ENCODE measurements around the gene STAT5A. TPM values are rescaled to one million over a fixed set of nuclear protein-coding genes. Genes with fewer than 3 reads are reported as not detected.
A peak's percentile ranks its signal among the peaks of the same experiment; 100 is the strongest.
"Not testable (repeated sequence)": the region's sequence is repeated elsewhere in the genome, so short reads cannot be mapped to it uniquely, and the experiment has no call there.

STAT5A gene
- polyA plus RNA-seq (2013, experiment 1 of 2) = 4.0 TPM
- polyA plus RNA-seq (2013, experiment 2 of 2) = 3.2 TPM

DNA sequence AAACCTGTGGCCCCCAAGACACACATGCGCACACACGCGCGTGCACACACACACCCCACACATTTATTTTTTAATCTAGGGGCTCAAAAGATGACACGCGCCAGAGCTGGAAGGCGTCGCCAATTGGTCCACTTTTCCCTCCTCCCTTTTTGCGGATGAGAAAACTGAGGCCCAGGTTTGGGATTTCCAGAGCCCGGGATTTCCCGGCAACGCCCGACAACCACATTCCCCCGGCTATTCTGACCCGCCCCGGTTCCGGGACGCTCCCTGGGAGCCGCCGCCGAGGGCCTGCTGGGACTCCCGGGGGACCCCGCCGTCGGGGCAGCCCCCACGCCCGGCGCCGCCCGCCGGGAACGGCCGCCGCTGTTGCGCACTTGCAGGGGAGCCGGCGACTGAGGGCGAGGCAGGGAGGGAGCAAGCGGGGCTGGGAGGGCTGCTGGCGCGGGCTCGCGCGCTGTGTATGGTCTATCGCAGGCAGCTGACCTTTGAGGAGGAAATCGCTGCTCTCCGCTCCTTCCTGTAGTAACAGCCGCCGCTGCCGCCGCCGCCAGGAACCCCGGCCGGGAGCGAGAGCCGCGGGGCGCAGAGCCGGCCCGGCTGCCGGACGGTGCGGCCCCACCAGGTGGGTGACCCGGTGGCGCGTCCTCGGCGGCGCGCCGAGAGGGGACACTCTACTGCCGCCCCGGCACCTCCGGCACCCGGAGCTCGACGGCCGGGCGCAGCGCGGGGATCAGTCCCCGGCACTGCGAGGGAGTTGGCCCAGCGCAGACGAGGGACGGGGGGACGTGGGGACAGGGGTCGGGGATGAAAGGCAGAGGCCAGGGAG, at the start of gene STAT5A:
Gene STAT5A, plus strand, starts transcription at position 522 of the 826 bp plus-strand sequence. CDS start 914 bp downstream, outside the sequence.
- WGBS = 12% methylated on average over 74 of the region's 88 CpGs

GRCh38 chr17:42239576-42239975, 48.7 kb upstream of the STAT5A start:
- not testable (repeated sequence) for H3K4me2 ChIP-seq (ENCODE audit: low read length, poor library complexity, severe bottlenecking)

More for the DNA sequence above, at the start of gene STAT5A:
- Histone ChIP-seq H3K4ac (ENCODE audit: low read depth in 1 of 2, low read length in 2 of 2) (peak within 1 kb of the TSS; percentile 28 to 73), H3K4me1 (ENCODE audit: control insufficient read depth, insufficient read depth, low read depth, low read length) (peaks cover 17% of the 10 kb centered on the region), H3K79me1 (replicated peaks; ENCODE audit: low read length, poor library complexity, severe bottlenecking) (no peaks in the 10 kb centered on the region), H2AK5ac (ENCODE audit: low read length, severe bottlenecking) (peak within 1 kb of the TSS; percentile 33), H2BK12ac (ENCODE audit: low read length in 2 of 2) (peak within 1 kb of the TSS; percentile 28 to 57), H2BK5ac (ENCODE audit: low read depth, low read length, poor library complexity, severe bottlenecking) (no peak within 1 kb of the TSS), H2AFZ (ENCODE audit: low read depth, low read length) (peak within 1 kb of the TSS; percentile 59), H3K27ac (ENCODE audit: low read length, poor library complexity, severe bottlenecking) (no peak within 1 kb of the TSS), H3K4me3 (ENCODE audit: insufficient read depth in 1 of 2, low read depth in 1 of 2, low read length in 2 of 2) (peak within 1 kb of the TSS; percentile 66 to 78), H3K27me3 (ENCODE audit: control insufficient read depth in 1 of 2, insufficient read depth in 1 of 2, low read length in 2 of 2) (no peaks in the 10 kb centered on the region), H3K36me3 (ENCODE audit: control insufficient read depth in 1 of 2, insufficient read depth in 2 of 2, low read depth in 1 of 2, low read length in 2 of 2) (peaks cover 0 to 8% of the 10 kb centered on the region in 2 experiments), H3K4me2 (ENCODE audit: low read length, poor library complexity, severe bottlenecking) (peak within 1 kb of the TSS; percentile 84), H2BK120ac (ENCODE audit: low read depth, low read length) (peak within 1 kb of the TSS; percentile 66), H3K9ac (ENCODE audit: low read length) (peak within 1 kb of the TSS; percentile 86), H2BK15ac (ENCODE audit: low read depth, poor library complexity, severe bottlenecking) (peak within 1 kb of the TSS; percentile 80), H4K91ac (ENCODE audit: low read length) (peak within 1 kb of the TSS; percentile 29), H3K18ac (ENCODE audit: low read depth in 1 of 2, low read length in 2 of 2) (peak within 1 kb of the TSS; percentile 82 to 85), H3K23ac (ENCODE audit: low read length in 2 of 2) (peak within 1 kb of the TSS; percentile 45 to 77), H3K14ac (ENCODE audit: low read length in 2 of 2) (no peak within 1 kb of the TSS), H4K8ac (ENCODE audit: low read length) (peak within 1 kb of the TSS; percentile 87), H3K9me3 (ENCODE audit: control insufficient read depth, low read length) (no peaks in the 10 kb centered on the region)
- DNase-seq = peak; percentile 85

DNA sequence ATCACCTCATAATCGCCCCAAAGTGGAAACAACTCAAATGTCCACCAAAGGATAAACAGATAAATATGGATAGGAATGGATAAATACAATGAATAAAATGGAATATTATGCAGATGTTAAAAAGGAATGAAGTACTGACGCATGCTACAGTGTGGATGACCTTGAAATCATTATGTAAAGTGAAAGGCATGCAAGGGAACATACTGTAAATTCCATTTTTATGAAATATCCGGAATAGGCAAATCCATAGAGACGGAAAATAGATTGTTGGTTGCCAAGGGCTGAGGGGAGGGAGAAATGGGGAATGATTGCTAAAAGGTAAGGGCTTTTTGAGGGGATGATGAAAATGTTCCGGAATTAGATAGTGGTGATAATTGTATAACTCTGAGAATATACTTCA, 48.1 kb upstream of the STAT5A start:
- Histone ChIP-seq H2BK15ac (ENCODE audit: low read depth, poor library complexity, severe bottlenecking) (no peak overlapping the region), H3K4me2 (ENCODE audit: low read length, poor library complexity, severe bottlenecking) (no peak overlapping the region), H3K27ac (ENCODE audit: low read length, poor library complexity, severe bottlenecking) (no peak overlapping the region), H3K23ac (ENCODE audit: low read length in 2 of 2) (no peak overlapping the region), H3K14ac (ENCODE audit: low read length in 2 of 2) (no peak overlapping the region), H3K9ac (ENCODE audit: low read length) (no peak overlapping the region), H2BK5ac (ENCODE audit: low read depth, low read length, poor library complexity, severe bottlenecking) (no peak overlapping the region), H3K27me3 (ENCODE audit: control insufficient read depth in 1 of 2, insufficient read depth in 1 of 2, low read length in 2 of 2) (no peaks in the 10 kb centered on the region), H3K79me1 (replicated peaks; ENCODE audit: low read length, poor library complexity, severe bottlenecking) (peaks cover 16% of the 10 kb centered on the region), H2AFZ (ENCODE audit: low read depth, low read length) (no peak overlapping the region), H3K9me3 (ENCODE audit: control insufficient read depth, low read length) (no peaks in the 10 kb centered on the region), H2BK12ac (ENCODE audit: low read length in 2 of 2) (no peak overlapping the region), H4K8ac (ENCODE audit: low read length) (no peak overlapping the region), H2BK120ac (ENCODE audit: low read depth, low read length) (no peak overlapping the region), H3K4me3 (ENCODE audit: insufficient read depth in 1 of 2, low read depth in 1 of 2, low read length in 2 of 2) (no peak overlapping the region), H4K91ac (ENCODE audit: low read length) (no peak overlapping the region), H3K4me1 (ENCODE audit: control insufficient read depth, insufficient read depth, low read depth, low read length) (no peaks in the 10 kb centered on the region), H3K36me3 (ENCODE audit: control insufficient read depth in 1 of 2, insufficient read depth in 2 of 2, low read depth in 1 of 2, low read length in 2 of 2) (no peaks in the 10 kb centered on the region), H2AK5ac (ENCODE audit: low read length, severe bottlenecking) (no peak overlapping the region), H3K18ac (ENCODE audit: low read depth in 1 of 2, low read length in 2 of 2) (no peak overlapping the region), H3K4ac (ENCODE audit: low read depth in 1 of 2, low read length in 2 of 2) (no peak overlapping the region)
- DNase-seq = no peak
- WGBS = 93% methylated on average over 5 of the region's 5 CpGs

More at GRCh38 chr17:42239576-42239975, 48.7 kb upstream of the STAT5A start:
- not testable (repeated sequence) for H3K4me1 ChIP-seq (ENCODE audit: control insufficient read depth, insufficient read depth, low read depth, low read length); H3K18ac ChIP-seq (ENCODE audit: low read depth in 1 of 2, low read length in 2 of 2); H2BK5ac ChIP-seq (ENCODE audit: low read depth, low read length, poor library complexity, severe bottlenecking); H3K23ac ChIP-seq (ENCODE audit: low read length in 2 of 2); H3K9ac ChIP-seq (ENCODE audit: low read length); H4K8ac ChIP-seq (ENCODE audit: low read length); H3K4ac ChIP-seq (ENCODE audit: low read depth in 1 of 2, low read length in 2 of 2); H3K36me3 ChIP-seq (ENCODE audit: control insufficient read depth in 1 of 2, insufficient read depth in 2 of 2, low read depth in 1 of 2, low read length in 2 of 2); H2AFZ ChIP-seq (ENCODE audit: low read depth, low read length); H2BK12ac ChIP-seq (ENCODE audit: low read length in 2 of 2); H3K27ac ChIP-seq (ENCODE audit: low read length, poor library complexity, severe bottlenecking); H2BK120ac ChIP-seq (ENCODE audit: low read depth, low read length); H3K4me3 ChIP-seq (ENCODE audit: insufficient read depth in 1 of 2, low read depth in 1 of 2, low read length in 2 of 2); H3K9me3 ChIP-seq (ENCODE audit: control insufficient read depth, low read length); H2BK15ac ChIP-seq (ENCODE audit: low read depth, poor library complexity, severe bottlenecking); H3K14ac ChIP-seq (ENCODE audit: low read length in 2 of 2); H2AK5ac ChIP-seq (ENCODE audit: low read length, severe bottlenecking); DNase-seq; H4K91ac ChIP-seq (ENCODE audit: low read length); H3K27me3 ChIP-seq (ENCODE audit: control insufficient read depth in 1 of 2, insufficient read depth in 1 of 2, low read length in 2 of 2)
- H3K79me1 ChIP-seq (replicated peaks; ENCODE audit: low read length, poor library complexity, severe bottlenecking) = peaks cover 15% of the 10 kb centered on the region
- 94% methylated on average over 3 of the region's 7 CpGs for WGBS

DNA sequence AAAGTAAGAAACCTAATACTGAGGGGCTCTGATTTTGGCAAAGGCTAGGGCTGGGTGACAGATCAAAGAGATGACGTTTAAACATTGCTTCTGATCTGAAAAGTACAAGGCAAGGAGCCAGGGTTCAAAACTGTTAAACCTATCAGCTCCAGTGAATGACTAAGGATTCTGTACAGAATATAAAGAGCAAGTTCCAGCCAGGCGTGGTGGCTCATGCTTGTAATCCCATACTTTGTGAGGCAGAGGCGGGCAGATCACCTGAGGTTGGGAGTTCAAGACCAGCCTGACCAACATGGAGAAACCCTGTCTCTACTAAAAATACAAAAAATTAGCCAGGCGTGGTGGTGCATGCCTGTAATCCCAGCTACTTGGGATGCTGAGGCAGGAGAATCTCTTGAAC, 47.4 kb upstream of the STAT5A start:
- not testable (repeated sequence) for H3K9ac ChIP-seq (ENCODE audit: low read length); H3K23ac ChIP-seq (ENCODE audit: low read length in 2 of 2); H2BK120ac ChIP-seq (ENCODE audit: low read depth, low read length); H3K18ac ChIP-seq (ENCODE audit: low read depth in 1 of 2, low read length in 2 of 2); H3K27ac ChIP-seq (ENCODE audit: low read length, poor library complexity, severe bottlenecking); H3K27me3 ChIP-seq (ENCODE audit: control insufficient read depth in 1 of 2, insufficient read depth in 1 of 2, low read length in 2 of 2); H3K4me3 ChIP-seq (ENCODE audit: insufficient read depth in 1 of 2, low read depth in 1 of 2, low read length in 2 of 2); H4K91ac ChIP-seq (ENCODE audit: low read length); H3K4me1 ChIP-seq (ENCODE audit: control insufficient read depth, insufficient read depth, low read depth, low read length); H3K36me3 ChIP-seq (ENCODE audit: control insufficient read depth in 1 of 2, insufficient read depth in 2 of 2, low read depth in 1 of 2, low read length in 2 of 2); H3K9me3 ChIP-seq (ENCODE audit: control insufficient read depth, low read length); H2AFZ ChIP-seq (ENCODE audit: low read depth, low read length); H4K8ac ChIP-seq (ENCODE audit: low read length); H3K4ac ChIP-seq (ENCODE audit: low read depth in 1 of 2, low read length in 2 of 2); H2BK5ac ChIP-seq (ENCODE audit: low read depth, low read length, poor library complexity, severe bottlenecking); H3K14ac ChIP-seq (ENCODE audit: low read length in 2 of 2); H2BK15ac ChIP-seq (ENCODE audit: low read depth, poor library complexity, severe bottlenecking); H2BK12ac ChIP-seq (ENCODE audit: low read length in 2 of 2); H2AK5ac ChIP-seq (ENCODE audit: low read length, severe bottlenecking); DNase-seq; H3K4me2 ChIP-seq (ENCODE audit: low read length, poor library complexity, severe bottlenecking)
- WGBS = 94% methylated on average over 3 of the region's 4 CpGs
- peaks cover 17% of the 10 kb centered on the region for H3K79me1 ChIP-seq (replicated peaks; ENCODE audit: low read length, poor library complexity, severe bottlenecking)

Measured in mesenchymal stem cell (in vitro differentiated cells and primary cell).